HG03571 (cell line): ENCODE results near the gene HNF4A.

Experiments used
- ATAC-seq: cut with Tn5 transposase; IDR thresholded peaks from one replicate; pipeline ENCODE4 v1.9.1; 2021; ENCODE audit not compliant: unreplicated experiment

Gene HNF4A

DNA sequence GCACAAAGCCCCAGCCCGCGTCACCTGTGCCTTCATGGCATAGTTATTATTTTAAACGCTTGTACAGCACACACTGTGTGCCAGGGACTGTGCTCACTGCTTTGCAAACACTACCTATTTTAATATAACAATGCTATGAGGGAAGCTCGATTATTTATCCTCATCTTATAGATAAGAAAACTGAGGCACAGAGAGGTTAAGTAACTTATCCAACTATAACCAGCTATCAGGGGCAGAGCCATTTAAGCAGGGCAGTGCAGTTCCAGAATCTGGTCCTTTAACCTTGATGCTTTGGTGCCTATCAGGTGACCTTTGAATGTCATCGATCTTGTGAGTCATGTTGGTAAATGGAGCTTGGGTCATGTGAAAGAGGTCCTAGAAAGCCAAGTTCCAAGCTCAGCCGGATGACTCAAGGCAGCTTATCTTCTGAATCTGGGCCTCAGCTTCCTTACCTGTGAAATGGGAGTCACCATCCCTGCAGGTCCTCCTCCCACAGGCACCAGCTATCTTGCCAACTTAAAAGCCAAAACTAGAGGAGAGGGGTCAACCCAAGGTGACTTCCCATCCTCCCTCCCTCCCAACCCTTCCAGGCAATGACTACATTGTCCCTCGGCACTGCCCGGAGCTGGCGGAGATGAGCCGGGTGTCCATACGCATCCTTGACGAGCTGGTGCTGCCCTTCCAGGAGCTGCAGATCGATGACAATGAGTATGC is 63.8 kb downstream of the HNF4A start:
- ATAC-seq = no peak

DNA sequence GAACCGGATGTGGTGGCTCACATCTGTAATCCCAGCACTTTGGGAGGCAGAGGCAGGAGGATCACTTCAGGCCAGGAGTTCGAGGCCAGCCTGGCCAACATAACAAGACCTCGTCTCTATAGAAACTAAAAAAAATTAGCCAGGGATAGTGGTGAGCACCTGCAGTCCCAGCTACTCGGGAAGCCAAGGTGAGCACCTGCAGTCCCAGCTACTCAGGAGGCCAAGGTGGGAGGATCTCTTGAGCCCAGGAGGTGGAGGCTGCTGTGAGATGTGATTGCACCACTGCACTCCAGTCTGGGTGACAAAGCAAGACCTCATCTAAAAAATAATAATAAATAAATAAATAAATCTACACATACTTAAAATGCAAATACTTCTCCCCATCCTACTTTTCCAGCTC is 65.0 kb downstream of the HNF4A start:
- ATAC-seq = no peak

DNA sequence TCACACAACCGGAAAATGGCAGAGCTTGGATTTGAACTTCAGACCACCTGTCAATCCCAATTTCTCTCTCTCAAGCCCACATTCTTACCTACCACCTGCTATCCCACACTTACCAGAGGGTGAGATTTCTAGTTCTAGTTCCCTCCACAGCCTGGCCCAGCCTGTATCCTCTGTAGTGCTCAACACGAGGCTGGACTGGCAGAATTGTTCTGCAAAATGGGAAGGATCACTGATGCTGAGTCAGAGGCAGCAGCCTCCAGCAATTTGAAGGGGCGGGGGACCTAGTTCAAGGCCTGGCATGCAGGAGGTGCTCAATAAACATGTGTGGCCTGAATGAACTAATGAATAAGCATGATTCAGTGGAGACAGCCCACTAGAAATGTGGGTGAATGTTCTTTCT is 66.6 kb downstream of the HNF4A start:
- no peak for ATAC-seq

DNA sequence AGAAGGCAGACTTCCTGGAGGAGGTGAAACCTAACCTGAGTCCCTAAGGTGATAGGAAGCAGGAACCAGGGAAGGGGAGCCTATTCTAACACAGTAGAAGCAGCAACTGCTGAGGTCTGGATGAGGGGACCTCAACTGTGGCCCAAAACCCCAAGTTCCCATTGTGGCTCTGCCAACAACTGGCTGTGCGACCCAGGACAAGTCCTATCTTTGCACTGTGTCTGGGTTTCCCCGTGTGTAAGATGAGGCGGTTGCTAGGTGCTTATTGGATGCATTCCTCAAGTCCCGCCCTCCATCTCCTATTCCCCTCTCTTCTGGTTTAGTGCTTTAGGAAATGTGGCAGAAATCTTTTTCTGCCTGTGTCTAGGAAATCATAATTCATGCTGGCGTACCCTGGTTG is 68.0 kb downstream of the HNF4A start:
- no peak for ATAC-seq

DNA sequence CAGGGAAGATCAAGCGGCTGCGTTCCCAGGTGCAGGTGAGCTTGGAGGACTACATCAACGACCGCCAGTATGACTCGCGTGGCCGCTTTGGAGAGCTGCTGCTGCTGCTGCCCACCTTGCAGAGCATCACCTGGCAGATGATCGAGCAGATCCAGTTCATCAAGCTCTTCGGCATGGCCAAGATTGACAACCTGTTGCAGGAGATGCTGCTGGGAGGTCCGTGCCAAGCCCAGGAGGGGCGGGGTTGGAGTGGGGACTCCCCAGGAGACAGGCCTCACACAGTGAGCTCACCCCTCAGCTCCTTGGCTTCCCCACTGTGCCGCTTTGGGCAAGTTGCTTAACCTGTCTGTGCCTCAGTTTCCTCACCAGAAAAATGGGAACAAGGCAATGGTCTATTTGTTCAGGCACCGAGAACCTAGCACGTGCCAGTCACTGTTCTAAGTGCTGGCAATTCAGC is 68.6 kb downstream of the HNF4A start:
- ATAC-seq = no peak

DNA sequence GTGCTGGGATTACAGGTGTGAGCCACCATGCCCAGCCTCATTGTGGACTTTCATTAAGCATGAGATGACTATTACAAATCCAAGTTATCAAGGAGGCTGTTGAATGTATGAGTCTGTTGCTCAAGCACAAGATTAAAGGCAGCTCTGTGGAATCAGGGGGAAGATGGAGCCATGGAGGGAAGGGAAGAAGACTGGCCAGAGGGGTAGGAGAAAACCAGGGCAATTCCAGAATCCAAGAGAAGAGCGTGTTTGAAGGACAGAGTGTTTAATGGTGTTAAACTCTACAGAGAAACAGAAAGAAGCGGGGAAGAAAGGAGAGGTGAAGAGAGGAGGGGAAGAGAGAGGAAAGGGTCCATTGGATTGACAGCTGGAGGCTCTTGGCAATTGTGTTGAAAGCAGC is 70.4 kb downstream of the HNF4A start:
- no peak for ATAC-seq

DNA sequence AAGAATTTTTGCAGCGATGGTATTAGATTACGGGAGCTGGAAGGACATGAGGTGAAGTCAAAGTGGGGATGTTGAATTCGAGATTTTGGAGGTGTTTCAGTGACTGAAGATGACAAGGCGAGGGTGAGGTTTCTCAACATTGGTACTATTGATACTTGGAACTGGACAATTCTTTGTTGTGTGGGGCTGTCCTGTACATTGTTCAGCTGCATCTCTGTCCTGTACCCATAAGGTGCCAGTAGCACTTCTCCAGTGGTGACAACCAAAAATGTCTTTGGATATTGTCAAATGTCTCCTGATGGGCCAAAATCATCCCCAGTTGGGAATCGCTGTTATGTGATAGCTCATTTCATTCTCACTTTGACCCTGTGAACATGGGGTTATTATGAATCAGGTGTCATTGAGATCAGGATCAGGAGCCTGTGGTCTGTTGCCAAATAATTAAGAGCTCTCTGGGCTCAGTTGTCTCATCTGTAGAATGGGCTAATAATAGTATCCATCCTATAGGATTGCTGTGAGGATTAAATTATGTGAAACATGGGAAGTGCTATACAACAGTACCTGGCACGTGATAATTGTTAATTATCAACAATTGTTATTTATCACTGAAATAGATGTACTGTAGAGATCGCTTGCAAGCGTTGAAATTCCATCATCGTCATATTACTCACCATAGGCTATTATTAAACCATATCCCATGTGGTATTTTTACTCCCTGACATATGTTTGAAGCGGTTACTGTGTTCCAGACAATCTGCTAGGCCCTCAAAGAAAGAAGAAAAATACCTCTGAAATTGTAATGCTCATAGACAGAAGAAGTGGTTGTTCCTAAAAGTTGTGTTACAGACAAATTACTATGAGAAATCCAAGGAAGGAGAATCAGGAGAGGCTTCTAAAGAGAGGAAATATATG is 71.6 kb downstream of the HNF4A start:
- no peak for ATAC-seq

DNA sequence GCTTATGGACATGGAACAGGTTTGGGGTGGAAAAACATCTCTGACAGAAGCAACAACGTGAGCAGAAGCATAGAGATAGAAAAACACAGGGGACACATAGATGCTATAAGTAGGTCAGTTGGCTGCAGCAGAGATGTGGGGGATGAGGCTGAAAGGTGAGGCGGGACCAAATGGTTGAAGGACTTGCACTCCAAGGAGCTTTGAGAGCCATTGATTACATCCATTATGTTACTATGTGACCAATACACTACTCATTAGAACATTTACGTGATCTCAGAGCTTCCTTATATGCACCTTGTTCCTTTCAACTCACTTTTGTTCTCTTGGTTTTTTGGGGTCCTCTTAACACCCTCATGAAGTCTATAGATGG is 72.3 kb downstream of the HNF4A start:
- ATAC-seq = no peak

DNA sequence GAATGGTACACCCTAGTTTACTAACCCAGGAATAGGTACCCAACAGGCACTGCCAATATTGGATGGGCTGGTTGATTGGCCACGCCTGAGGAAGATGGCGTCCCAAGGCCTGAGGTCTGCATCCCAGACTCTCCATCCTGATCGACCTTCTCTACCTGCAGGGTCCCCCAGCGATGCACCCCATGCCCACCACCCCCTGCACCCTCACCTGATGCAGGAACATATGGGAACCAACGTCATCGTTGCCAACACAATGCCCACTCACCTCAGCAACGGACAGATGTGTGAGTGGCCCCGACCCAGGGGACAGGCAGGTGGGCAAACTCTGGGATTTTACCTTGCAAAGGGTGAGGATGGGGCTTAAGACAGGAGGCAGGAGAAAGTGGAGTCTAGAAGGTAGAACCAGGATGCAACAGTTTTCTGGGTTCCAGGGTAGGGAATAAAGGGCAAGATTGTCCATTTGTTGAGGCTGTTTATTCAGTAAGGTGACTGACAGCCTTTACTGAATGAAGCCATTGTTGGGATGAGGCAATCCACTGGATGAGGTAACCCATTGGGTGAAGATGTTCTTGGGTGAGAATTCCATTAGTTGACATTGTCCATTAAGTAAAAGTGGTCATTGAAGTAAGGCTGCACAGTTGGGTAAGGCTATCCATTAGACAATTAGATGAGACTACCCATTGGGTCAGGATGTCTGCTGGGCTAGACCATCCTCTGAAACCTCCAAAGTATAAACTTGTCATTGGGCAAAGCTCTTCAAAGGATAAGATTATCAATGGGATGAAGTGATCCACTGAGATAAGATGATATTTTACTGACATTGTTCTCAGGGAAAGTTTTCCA is 72.9 kb downstream of the HNF4A start:
- no peak for ATAC-seq

DNA sequence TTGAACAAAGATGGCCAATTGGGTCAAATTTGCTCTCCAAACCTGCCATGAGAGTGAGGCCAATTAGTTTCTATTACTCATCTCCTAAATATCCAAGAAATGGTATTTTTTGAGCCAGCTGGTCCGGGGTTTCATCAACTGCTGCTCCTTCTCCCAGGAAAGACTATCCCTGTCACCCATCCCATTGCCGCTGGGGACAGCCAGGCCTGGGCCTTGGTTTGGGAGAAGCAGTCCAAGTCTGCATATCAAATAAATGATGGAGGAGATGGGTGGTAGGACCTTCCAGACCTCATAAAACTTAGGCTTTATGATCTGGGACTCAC is 73.5 kb downstream of the HNF4A start:
- no peak for ATAC-seq

DNA sequence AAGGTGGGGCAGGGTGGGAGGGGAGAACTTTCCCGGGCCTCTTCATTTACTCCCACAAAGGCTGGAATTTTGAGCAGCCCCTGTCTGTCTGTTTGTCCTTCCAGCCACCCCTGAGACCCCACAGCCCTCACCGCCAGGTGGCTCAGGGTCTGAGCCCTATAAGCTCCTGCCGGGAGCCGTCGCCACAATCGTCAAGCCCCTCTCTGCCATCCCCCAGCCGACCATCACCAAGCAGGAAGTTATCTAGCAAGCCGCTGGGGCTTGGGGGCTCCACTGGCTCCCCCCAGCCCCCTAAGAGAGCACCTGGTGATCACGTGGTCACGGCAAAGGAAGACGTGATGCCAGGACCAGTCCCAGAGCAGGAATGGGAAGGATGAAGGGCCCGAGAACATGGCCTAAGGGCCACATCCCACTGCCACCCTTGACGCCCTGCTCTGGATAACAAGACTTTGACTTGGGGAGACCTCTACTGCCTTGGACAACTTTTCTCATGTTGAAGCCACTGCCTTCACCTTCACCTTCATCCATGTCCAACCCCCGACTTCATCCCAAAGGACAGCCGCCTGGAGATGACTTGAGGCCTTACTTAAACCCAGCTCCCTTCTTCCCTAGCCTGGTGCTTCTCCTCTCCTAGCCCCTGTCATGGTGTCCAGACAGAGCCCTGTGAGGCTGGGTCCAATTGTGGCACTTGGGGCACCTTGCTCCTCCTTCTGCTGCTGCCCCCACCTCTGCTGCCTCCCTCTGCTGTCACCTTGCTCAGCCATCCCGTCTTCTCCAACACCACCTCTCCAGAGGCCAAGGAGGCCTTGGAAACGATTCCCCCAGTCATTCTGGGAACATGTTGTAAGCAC is 74.1 kb downstream of the HNF4A start:
- no peak for ATAC-seq

DNA sequence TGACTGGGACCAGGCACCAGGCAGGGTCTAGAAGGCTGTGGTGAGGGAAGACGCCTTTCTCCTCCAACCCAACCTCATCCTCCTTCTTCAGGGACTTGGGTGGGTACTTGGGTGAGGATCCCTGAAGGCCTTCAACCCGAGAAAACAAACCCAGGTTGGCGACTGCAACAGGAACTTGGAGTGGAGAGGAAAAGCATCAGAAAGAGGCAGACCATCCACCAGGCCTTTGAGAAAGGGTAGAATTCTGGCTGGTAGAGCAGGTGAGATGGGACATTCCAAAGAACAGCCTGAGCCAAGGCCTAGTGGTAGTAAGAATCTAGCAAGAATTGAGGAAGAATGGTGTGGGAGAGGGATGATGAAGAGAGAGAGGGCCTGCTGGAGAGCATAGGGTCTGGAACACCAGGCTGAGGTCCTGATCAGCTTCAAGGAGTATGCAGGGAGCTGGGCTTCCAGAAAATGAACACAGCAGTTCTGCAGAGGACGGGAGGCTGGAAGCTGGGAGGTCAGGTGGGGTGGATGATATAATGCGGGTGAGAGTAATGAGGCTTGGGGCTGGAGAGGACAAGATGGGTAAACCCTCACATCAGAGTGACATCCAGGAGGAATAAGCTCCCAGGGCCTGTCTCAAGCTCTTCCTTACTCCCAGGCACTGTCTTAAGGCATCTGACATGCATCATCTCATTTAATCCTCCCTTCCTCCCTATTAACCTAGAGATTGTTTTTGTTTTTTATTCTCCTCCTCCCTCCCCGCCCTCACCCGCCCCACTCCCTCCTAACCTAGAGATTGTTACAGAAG is 75.0 kb downstream of the HNF4A start:
- no peak for ATAC-seq

DNA sequence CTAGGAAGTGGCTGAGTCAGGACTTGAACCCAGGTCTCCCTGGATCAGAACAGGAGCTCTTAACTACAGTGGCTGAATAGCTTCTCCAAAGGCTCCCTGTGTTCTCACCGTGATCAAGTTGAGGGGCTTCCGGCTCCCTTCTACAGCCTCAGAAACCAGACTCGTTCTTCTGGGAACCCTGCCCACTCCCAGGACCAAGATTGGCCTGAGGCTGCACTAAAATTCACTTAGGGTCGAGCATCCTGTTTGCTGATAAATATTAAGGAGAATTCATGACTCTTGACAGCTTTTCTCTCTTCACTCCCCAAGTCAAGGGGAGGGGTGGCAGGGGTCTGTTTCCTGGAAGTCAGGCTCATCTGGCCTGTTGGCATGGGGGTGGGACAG is 75.6 kb downstream of the HNF4A start:
- ATAC-seq = no peak

DNA sequence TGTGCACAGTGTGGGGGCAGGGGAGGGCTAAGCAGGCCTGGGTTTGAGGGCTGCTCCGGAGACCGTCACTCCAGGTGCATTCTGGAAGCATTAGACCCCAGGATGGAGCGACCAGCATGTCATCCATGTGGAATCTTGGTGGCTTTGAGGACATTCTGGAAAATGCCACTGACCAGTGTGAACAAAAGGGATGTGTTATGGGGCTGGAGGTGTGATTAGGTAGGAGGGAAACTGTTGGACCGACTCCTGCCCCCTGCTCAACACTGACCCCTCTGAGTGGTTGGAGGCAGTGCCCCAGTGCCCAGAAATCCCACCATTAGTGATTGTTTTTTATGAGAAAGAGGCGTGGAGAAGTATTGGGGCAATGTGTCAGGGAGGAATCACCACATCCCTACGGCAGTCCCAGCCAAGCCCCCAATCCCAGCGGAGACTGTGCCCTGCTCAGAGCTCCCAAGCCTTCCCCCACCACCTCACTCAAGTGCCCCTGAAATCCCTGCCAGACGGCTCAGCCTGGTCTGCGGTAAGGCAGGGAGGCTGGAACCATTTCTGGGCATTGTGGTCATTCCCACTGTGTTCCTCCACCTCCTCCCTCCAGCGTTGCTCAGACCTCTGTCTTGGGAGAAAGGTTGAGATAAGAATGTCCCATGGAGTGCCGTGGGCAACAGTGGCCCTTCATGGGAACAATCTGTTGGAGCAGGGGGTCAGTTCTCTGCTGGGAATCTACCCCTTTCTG is 76.2 kb downstream of the HNF4A start:
- no peak for ATAC-seq

DNA sequence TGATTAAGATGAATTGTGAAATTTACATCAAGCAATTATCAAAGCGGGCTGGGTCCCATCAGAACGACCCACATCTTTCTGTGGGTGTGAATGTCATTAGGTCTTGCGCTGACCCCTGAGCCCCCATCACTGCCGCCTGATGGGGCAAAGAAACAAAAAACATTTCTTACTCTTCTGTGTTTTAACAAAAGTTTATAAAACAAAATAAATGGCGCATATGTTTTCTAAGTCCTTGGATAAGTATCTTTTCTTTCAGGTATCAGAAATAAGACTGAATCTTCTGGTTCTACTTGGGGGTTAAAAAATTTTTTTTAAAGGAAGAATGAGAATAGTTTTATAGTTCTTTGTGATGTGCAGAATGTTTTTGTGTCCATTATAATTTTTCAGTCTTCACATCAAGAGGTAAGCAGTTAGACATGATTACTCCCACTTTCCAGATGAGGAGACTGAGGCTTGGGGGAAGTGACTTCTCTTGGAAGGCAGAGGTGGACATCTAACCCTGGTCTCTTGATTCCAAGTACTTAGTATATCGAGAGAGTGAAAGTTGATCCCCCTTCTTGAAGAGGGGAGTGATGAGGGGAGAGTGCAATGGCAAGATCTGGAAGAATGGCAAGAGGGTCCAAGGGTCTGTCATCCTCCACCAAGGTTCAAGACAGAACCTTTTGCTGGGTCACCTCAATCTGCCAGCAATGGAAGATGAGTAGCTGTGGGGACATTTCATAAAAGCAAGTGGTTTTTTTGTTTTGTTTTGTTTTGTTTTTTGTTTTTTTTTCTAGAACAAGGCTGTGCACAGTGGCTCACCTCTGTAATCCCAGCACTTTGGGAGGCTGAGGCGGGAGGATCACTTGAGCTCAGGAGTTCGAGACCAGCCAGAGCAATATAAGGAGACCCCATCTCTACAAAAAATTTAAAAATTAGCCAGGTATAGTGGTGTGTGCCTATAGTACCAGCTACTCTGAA is 77.4 kb downstream of the HNF4A start:
- ATAC-seq = no peak

DNA sequence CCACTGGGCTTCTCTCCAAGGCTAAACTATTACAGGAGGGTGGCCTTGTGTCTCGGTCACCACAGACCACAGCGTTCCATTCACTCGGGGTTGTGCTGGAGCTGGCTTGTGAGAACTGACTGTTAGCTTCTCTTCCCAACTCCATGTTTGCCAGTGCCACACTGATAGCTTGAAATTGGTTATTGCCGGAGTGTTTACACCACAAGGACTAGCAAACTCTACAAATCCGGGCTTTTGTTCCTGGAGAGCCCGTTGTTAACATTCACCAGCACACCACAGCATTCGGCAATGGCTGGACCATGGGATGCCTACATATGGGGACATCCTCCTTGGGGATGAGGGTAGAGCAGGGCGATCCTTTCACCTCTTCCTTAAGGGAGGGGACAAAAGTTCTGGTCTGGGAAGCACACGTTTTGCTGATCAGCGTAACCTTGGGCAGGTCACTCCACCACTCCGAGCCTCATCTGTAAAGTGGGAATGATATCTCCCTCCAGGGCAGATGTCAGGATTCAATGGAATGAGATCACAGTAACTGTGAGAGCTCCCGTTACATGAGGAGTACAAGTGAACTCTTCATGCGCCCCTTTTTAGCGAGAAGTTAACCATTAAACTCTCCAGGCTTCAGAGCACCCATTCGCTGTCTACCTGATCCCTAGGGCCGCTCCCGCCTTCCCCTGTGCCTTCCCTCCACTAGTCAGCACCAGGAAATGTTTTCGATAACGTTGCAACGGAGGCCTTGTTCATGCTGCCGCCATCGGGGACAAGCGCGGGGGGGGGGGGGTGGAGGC is 78.4 kb downstream of the HNF4A start:
- no peak for ATAC-seq

DNA sequence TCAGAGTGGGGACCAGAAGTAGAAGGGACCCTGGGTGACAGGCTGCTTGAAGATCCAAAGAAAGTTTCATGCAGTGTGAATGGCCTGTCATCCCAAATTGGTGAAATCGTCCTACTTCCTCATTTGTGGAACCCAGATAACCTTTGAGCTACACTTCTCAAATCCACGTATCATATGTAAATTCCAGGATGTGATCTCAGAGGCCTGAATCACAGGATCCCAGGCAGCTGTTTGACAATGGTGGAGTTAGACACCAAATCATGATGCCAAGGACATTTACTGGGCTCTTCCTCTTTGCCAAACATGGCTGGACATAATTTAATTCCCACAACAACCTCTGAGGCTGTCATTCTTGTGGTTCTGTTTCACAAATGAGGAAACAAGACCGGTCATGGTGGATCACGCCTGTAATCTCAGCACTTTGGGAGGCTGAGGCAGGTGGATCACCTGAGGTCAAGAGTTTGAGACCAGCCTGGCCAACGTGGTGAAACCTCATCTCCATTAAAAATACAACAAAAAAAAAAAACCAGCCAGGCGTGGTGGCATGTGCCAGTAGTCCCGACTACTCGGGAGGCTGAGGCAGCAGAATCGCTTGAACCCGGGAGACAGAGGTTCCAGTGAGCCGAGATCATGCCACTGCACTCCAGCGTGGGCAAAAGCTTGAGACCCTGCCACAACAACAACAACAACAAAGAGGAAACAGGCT is 80.3 kb downstream of the HNF4A start:
- no peak for ATAC-seq
